GM21360 (cell line): ENCODE data around the gene PGF.
A peak's percentile ranks its signal among the peaks of the same experiment; 100 is the strongest.
"Not testable (repeated sequence)": the region's sequence is repeated elsewhere in the genome, so short reads cannot be mapped to it uniquely, and the experiment has no call there.

ENCODE experiments used
- ATAC-seq: cut with Tn5 transposase; IDR thresholded peaks from one replicate; pipeline ENCODE4 v1.9.1; 2021; ENCODE audit warnings: mild to moderate bottlenecking, moderate library complexity; ENCODE audit not compliant: unreplicated experiment

Gene PGF

GRCh38 chr14:74945261-74945851 lies 10.0 kb downstream of the PGF start:
- no peak for ATAC-seq

- no peak for ATAC-seq
Measured at GRCh38 chr14:74942608-74943007, 12.8 kb downstream of the PGF start.

GRCh38 chr14:74942181-74942580 lies 13.2 kb downstream of the PGF start:
- ATAC-seq: no peak

- peak; percentile 44 for ATAC-seq
Measured at GRCh38 chr14:74941676-74942097, 13.7 kb downstream of the PGF start.

- no peak for ATAC-seq
Measured at GRCh38 chr14:74940956-74941565, 14.3 kb downstream of the PGF start.

- no peak for ATAC-seq
Measured at GRCh38 chr14:74938531-74939495, 16.6 kb downstream of the PGF start.

- no peak for ATAC-seq
Measured at GRCh38 chr14:74937171-74937570, 18.2 kb downstream of the PGF start.

- no peak for ATAC-seq
Measured at GRCh38 chr14:74936731-74937130, 18.7 kb downstream of the PGF start.

- no peak for ATAC-seq
Measured at GRCh38 chr14:74936151-74936550, 19.2 kb downstream of the PGF start.

- ATAC-seq: no peak
Measured at GRCh38 chr14:74935360-74935680, 20.1 kb downstream of the PGF start.

- ATAC-seq: no peak
Measured at GRCh38 chr14:74934476-74935359, 20.7 kb downstream of the PGF start.

GRCh38 chr14:74934041-74934440 lies 21.4 kb downstream of the PGF start:
- no peak for ATAC-seq

GRCh38 chr14:74932936-74933335 lies 22.5 kb downstream of the PGF start:
- not testable (repeated sequence) for ATAC-seq

- ATAC-seq: no peak
Measured at GRCh38 chr14:74932401-74932901, 22.9 kb downstream of the PGF start.

GRCh38 chr14:74931744-74932143 lies 23.7 kb downstream of the PGF start:
- not testable (repeated sequence) for ATAC-seq

- no peak for ATAC-seq
Measured at GRCh38 chr14:74929242-74929641, 26.2 kb downstream of the PGF start.

GRCh38 chr14:74927225-74927624 lies 28.2 kb downstream of the PGF start:
- ATAC-seq: no peak

- ATAC-seq: no peak
Measured at GRCh38 chr14:74924061-74924460, 31.3 kb downstream of the PGF start.

GRCh38 chr14:74922752-74923401 lies 32.5 kb downstream of the PGF start, which contains the start of gene RPS6KL1:
Gene RPS6KL1 (minus strand): TSS chr14:74923260. CDS start chr14:74921541, 1,719 bp downstream.
- peak; percentile 51 for ATAC-seq
